Ramos (cell line): ENCODE measurements around the gene BCAR3.
"Not testable (repeated sequence)": the region's sequence is repeated elsewhere in the genome, so short reads cannot be mapped to it uniquely, and the experiment has no call there.

Experiments used
- in situ Hi-C: fragments of 300-500 bp; cut with MboI; formaldehyde crosslinking; loops from one replicate; pipeline ENCODE4 v1.14.3; 2022; ENCODE audit warnings: low sequenced_read_pairs; ENCODE audit not compliant: unreplicated experiment

The BCAR3 gene

GRCh38 chr1:93690921-93691789 is 9.5 kb upstream of the BCAR3 start:
- in situ Hi-C loops, result no loop called here

GRCh38 chr1:93690341-93690740 is 8.7 kb upstream of the BCAR3 start:
- in situ Hi-C loops, result no loop called here

GRCh38 chr1:93689521-93690223 is 8.0 kb upstream of the BCAR3 start:
- in situ Hi-C loops, result no loop called here

- in situ Hi-C loops, result no loop called here
These were observed 5.9 kb upstream of the BCAR3 start for GRCh38 chr1:93687542-93687941.

- in situ Hi-C loops, result no loop called here
These were observed 5.0 kb upstream of the BCAR3 start for GRCh38 chr1:93686504-93687250.

GRCh38 chr1:93685918-93686317 is 4.3 kb upstream of the BCAR3 start:
- in situ Hi-C loops, result no loop called here

- in situ Hi-C loops, result no loop called here
These were observed 1.6 kb upstream of the BCAR3 start for GRCh38 chr1:93683234-93683633.

GRCh38 chr1:93681989-93682412 is 364 bp upstream of the BCAR3 start:
- in situ Hi-C loops, result no loop called here

- in situ Hi-C loops, result no loop called here
These were observed 1.1 kb downstream of the BCAR3 start for GRCh38 chr1:93680420-93681100.

GRCh38 chr1:93680076-93680419 is 1.6 kb downstream of the BCAR3 start:
- in situ Hi-C loops, result no loop called here

GRCh38 chr1:93679546-93679945 is 2.1 kb downstream of the BCAR3 start:
- in situ Hi-C loops, result no loop called here

GRCh38 chr1:93678946-93679480 is 2.6 kb downstream of the BCAR3 start:
- in situ Hi-C loops, result no loop called here

GRCh38 chr1:93678491-93678890 is 3.1 kb downstream of the BCAR3 start:
- in situ Hi-C loops, result no loop called here

- in situ Hi-C loops, result no loop called here
These were observed 3.9 kb downstream of the BCAR3 start for GRCh38 chr1:93677729-93678128.

GRCh38 chr1:93676427-93676826 is 5.2 kb downstream of the BCAR3 start:
- in situ Hi-C loops, result no loop called here

- in situ Hi-C loops, result no loop called here
These were observed 5.7 kb downstream of the BCAR3 start for GRCh38 chr1:93675931-93676330.

GRCh38 chr1:93675271-93675670 is 6.4 kb downstream of the BCAR3 start:
- in situ Hi-C loops, result no loop called here

- in situ Hi-C loops, result not testable (repeated sequence)
These were observed 7.6 kb downstream of the BCAR3 start for GRCh38 chr1:93674071-93674470.

GRCh38 chr1:93673163-93673829 is 8.3 kb downstream of the BCAR3 start:
- in situ Hi-C loops, result no loop called here
